ENCODE measurements around the gene KCNK7.

GRCh38 chr11:65586247-65586630, 9.4 kb downstream of the KCNK7 start:
- no peak for TF ChIP-seq CTCF (IDR thresholded peaks at IDR 0.05)
- no peak for TF ChIP-seq POLR2AphosphoS5 (IDR thresholded peaks at IDR 0.05)
